ENCODE measurements around the gene EPN2. TPM values are rescaled to one million over a fixed set of nuclear protein-coding genes. Genes with fewer than 3 reads are reported as not detected.

The EPN2 gene
- total RNA-seq, 1 donor from 2014 or later, result 53.9 TPM

DNA sequence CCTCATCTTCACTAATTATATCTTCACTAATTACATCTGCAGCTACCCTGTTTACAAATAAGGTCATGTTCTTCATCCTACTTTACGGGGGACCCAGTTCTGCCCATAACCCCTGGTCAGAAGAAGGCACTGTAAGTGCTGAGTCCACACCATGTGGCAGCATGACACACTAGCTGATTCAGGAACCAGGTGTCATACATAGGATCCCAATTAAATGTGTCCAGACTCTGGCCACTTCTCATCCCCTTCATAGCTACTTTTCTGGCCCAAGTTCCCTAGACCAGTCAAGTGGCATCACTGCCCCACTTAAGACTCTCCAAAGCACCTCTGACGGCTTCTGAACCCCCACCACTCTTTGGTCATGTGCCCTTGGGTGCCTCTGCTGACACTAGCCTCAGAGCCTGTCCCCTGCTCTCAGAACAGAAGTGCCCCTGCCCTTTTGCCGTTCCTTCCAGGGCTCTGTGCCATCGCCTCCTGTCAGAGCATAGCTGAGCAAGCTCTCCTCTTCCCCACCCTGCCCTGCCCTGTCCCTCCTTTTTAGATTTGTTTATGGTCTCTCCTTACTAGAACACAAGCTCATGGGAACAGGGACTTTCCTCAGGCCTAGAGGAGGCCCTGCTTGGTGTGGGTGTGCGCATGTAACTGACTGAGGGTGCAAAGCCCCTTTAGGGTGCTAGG is 64.2 kb downstream of the EPN2 start:
- DNase-seq (ENCODE audit: extremely low spot score, unreplicated experiment), result no peak
- Mint-ChIP-seq H3K36me3 (no peaks in the 10 kb centered on the region), H3K27me3 (no peaks in the 10 kb centered on the region), H3K9me3 (no peaks in the 10 kb centered on the region), H3K4me1 (ENCODE audit: unreplicated experiment) (peaks cover 9% of the 10 kb centered on the region), H3K4me3 (no peak overlapping the region), H3K27ac (no peak overlapping the region)
- TF ChIP-seq, protein P1, sequence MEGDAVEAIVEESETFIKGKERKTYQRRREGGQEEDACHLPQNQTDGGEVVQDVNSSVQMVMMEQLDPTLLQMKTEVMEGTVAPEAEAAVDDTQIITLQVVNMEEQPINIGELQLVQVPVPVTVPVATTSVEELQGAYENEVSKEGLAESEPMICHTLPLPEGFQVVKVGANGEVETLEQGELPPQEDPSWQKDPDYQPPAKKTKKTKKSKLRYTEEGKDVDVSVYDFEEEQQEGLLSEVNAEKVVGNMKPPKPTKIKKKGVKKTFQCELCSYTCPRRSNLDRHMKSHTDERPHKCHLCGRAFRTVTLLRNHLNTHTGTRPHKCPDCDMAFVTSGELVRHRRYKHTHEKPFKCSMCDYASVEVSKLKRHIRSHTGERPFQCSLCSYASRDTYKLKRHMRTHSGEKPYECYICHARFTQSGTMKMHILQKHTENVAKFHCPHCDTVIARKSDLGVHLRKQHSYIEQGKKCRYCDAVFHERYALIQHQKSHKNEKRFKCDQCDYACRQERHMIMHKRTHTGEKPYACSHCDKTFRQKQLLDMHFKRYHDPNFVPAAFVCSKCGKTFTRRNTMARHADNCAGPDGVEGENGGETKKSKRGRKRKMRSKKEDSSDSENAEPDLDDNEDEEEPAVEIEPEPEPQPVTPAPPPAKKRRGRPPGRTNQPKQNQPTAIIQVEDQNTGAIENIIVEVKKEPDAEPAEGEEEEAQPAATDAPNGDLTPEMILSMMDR (conservative IDR thresholded peaks at IDR 0.05), result no peak

DNA sequence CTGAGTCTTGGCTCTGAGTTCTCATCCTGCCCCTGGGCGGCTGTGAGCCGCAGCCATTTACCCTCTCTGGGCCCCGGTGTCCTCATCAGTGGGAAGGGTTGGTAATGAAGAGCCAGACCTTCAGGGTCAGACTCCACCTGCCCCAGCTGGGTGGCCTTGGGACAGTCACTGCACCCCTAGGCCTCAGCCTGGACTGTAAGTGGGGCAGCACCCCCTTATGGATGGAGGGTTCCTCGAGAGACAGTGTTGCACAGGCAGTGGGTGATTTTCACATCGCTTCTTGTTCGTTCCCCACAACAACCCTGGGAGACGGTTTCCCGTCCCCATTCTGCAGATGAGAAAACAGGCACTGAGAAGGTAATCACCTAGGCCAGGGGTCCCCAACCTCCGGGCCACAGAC is 64.8 kb downstream of the EPN2 start:
- DNase-seq (ENCODE audit: extremely low spot score, unreplicated experiment), result no peak
- no peak overlapping the region for H3K4me3 Mint-ChIP-seq
- H3K27ac Mint-ChIP-seq, result no peak overlapping the region
- peaks cover 9% of the 10 kb centered on the region for H3K4me1 Mint-ChIP-seq (ENCODE audit: unreplicated experiment)
- H3K36me3 Mint-ChIP-seq, result no peaks in the 10 kb centered on the region
- no peaks in the 10 kb centered on the region for H3K27me3 Mint-ChIP-seq
- H3K9me3 Mint-ChIP-seq, result no peaks in the 10 kb centered on the region
- TF ChIP-seq, protein P1 (conservative IDR thresholded peaks at IDR 0.05), result no peak

DNA sequence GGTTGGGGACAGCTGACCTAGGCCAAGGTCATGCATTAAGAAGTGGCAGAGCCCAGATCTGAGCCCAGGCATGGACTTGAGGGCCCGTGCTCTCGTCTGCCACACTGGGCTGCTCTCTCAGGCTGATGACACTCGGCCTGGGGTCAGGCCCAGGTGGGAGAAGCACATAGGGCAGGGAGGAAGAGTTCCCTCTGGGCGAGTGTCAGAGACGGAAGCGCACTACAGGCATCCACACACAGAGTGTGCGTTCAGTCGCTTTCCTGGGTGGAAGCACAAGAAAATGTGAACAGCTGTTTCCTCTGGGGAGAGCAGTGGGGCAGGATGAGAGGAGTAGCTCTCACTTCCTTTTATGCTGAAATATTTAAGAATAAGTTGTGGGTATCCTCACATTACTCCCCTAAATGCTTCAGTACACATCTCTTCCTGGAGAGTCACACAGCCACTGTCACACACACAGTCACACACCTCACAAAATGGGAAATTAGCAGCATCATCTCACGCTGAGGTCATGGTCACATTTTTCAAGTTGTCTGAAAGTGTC is 65.7 kb downstream of the EPN2 start:
- Mint-ChIP-seq H3K4me1 (ENCODE audit: unreplicated experiment) (peaks cover 9% of the 10 kb centered on the region), H3K36me3 (no peaks in the 10 kb centered on the region), H3K27me3 (no peaks in the 10 kb centered on the region), H3K4me3 (no peak overlapping the region), H3K27ac (no peak overlapping the region), H3K9me3 (no peaks in the 10 kb centered on the region)
- TF ChIP-seq, protein P1 (conservative IDR thresholded peaks at IDR 0.05), result no peak
- no peak for DNase-seq (ENCODE audit: extremely low spot score, unreplicated experiment)

DNA sequence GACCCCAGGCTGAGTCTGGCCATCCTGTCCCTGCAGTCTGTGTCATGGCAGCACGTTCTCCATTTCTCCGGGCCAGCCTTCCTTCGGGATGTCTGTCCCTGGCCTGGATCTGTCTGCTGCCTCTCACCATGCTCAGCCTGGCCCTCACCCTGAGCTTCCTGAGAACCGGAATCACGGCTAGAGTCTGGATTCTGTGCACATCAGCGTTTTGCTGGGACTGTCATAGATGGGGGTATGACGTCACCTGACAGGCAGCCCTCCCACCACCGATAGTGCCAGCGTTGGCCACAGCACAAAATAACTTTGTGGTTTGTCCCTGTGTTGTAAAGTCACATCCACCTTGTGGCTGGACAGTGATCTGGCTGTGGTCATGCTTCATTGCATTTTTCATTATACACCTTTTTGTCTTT is 66.2 kb downstream of the EPN2 start:
- H3K4me1 Mint-ChIP-seq (ENCODE audit: unreplicated experiment), result peaks cover 8% of the 10 kb centered on the region
- no peaks in the 10 kb centered on the region for H3K9me3 Mint-ChIP-seq
- DNase-seq (ENCODE audit: extremely low spot score, unreplicated experiment), result no peak
- H3K27me3 Mint-ChIP-seq, result no peaks in the 10 kb centered on the region
- no peak overlapping the region for H3K27ac Mint-ChIP-seq
- no peak overlapping the region for H3K4me3 Mint-ChIP-seq
- no peaks in the 10 kb centered on the region for H3K36me3 Mint-ChIP-seq
- TF ChIP-seq, protein P1 (conservative IDR thresholded peaks at IDR 0.05), result no peak

DNA sequence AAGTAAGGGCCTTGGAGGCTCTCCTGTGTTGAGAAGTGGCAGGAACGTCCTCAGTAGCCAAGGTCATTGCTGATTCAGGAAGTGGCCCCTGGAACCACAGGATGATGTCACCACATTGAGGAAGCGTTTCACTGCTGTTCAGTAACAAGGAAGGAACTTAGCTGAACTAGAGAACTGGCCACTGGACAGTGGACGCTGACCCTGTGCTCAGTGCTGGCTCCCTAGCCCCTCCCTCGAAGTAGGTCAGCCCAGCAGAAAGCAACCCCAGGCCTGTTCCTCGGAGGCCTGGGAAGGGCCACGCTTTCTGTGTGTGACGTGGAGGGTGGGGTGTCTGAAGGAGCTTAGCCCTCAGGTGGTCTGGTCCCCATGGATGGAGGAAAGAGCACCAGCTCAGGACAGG is 67.0 kb downstream of the EPN2 start:
- DNase-seq (ENCODE audit: extremely low spot score, unreplicated experiment), result no peak
- Mint-ChIP-seq H3K27me3 (no peaks in the 10 kb centered on the region), H3K4me1 (ENCODE audit: unreplicated experiment) (peaks cover 3% of the 10 kb centered on the region), H3K4me3 (no peak overlapping the region), H3K36me3 (no peaks in the 10 kb centered on the region), H3K9me3 (no peaks in the 10 kb centered on the region), H3K27ac (no peak overlapping the region)
- TF ChIP-seq, protein P1 (conservative IDR thresholded peaks at IDR 0.05), result no peak
